PC-3 (cell line): Measurements from ENCODE around the gene SIL1.

Source experiments
- EZH2 ChIP-seq: fragments of 300-600 bp; sonication (generic); IDR thresholded peaks from one replicate; pipeline ENCODE4 v1.6.1; 2017; ENCODE audit warnings: antibody characterized with exemption, mild to moderate bottlenecking, low read length; ENCODE audit not compliant: unreplicated experiment
- TF ChIP-seq, protein P1 (sequence below): fragments of 300-600 bp; sonication (generic); conservative IDR thresholded peaks from 2 replicates; pipeline ENCODE4 v1.5.1; 2017; ENCODE audit warnings: antibody characterized with exemption, low read depth, mild to moderate bottlenecking, low read length

DNA sequence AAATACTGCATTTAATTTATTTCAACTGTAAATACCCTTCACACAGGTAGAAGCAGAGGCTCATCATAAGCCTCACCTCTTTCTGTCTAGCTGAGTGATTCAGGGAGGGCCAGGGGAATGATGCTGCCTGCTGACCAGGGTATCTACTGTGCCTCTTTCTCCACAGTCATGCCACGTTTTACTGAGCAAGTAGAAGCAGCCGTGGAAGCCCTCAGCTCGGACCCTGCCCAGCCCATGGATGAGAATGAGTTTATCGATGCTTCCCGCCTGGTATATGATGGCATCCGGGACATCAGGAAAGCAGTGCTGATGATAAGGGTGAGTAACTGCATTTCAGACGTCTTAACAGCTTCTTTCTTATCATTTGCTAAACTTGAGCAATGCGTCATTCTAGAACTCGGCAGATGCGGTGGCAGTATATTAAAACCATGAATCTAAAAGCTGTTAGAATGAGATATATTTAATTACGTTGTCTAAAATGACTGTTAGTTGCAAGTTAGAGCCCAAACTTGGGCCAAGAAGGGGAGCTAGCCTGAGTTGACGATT, 273.0 kb downstream of the SIL1 start:
- TF ChIP-seq, protein P1, sequence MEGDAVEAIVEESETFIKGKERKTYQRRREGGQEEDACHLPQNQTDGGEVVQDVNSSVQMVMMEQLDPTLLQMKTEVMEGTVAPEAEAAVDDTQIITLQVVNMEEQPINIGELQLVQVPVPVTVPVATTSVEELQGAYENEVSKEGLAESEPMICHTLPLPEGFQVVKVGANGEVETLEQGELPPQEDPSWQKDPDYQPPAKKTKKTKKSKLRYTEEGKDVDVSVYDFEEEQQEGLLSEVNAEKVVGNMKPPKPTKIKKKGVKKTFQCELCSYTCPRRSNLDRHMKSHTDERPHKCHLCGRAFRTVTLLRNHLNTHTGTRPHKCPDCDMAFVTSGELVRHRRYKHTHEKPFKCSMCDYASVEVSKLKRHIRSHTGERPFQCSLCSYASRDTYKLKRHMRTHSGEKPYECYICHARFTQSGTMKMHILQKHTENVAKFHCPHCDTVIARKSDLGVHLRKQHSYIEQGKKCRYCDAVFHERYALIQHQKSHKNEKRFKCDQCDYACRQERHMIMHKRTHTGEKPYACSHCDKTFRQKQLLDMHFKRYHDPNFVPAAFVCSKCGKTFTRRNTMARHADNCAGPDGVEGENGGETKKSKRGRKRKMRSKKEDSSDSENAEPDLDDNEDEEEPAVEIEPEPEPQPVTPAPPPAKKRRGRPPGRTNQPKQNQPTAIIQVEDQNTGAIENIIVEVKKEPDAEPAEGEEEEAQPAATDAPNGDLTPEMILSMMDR = no peak
- TF ChIP-seq EZH2 = no peak
